Liver (tissue), 3 donors: Measurements from ENCODE around the gene KRT27.

Source experiments
- ATF3 ChIP-seq: IDR thresholded peaks from 2 replicates; pipeline ENCODE4 v1.6.1; 2016; ENCODE audit warnings: antibody characterized with exemption
- CTCF ChIP-seq: fragments of 150-350 bp; IDR thresholded peaks from 2 replicates; pipeline ENCODE4 v1.5.1; 2017; ENCODE audit warnings: improper control_type of control experiment, low read depth, low read length; ENCODE audit not compliant: missing input control
- EGR1 ChIP-seq, 2 donors: IDR thresholded peaks; 2 replicates each; pipeline ENCODE4 v1.6.1; 2016 to 2018; ENCODE audit warnings: antibody characterized with exemption in 2 of 2, low read depth in 2 of 2
- GABPA ChIP-seq, 2 donors: IDR thresholded peaks in 1 of 2; conservative IDR thresholded peaks in 1 of 2; 2 replicates each; pipeline ENCODE4 v1.6.1; 2016; ENCODE audit warnings: antibody characterized with exemption in 2 of 2, mild to moderate bottlenecking in 1 of 2, moderate library complexity in 1 of 2
- HNF4A ChIP-seq, 2 donors: conservative IDR thresholded peaks; 2 replicates each; pipeline ENCODE4 v1.6.1; 2016; ENCODE audit warnings: antibody characterized with exemption in 2 of 2, mild to moderate bottlenecking in 2 of 2
- JUND ChIP-seq, 2 donors: IDR thresholded peaks; 2 replicates each; pipeline ENCODE4 v1.6.1; 2016; ENCODE audit warnings: antibody characterized with exemption in 2 of 2
- MAX ChIP-seq: IDR thresholded peaks from 2 replicates; pipeline ENCODE4 v1.6.1; 2016; ENCODE audit warnings: antibody characterized with exemption
- RAD21 ChIP-seq, 2 donors: IDR thresholded peaks; 2 replicates each; pipeline ENCODE4 v1.6.1; 2016; ENCODE audit warnings: antibody characterized with exemption in 2 of 2, mild to moderate bottlenecking in 2 of 2
- REST ChIP-seq: IDR thresholded peaks from 2 replicates; pipeline ENCODE4 v1.6.1; 2016; ENCODE audit warnings: antibody characterized with exemption, mild to moderate bottlenecking
- SP1 ChIP-seq: IDR thresholded peaks from 2 replicates; pipeline ENCODE4 v1.6.1; 2018; ENCODE audit warnings: antibody characterized with exemption, mild to moderate bottlenecking
- YY1 ChIP-seq: IDR thresholded peaks from 2 replicates; pipeline ENCODE4 v1.6.1; 2016; ENCODE audit warnings: antibody characterized with exemption, mild to moderate bottlenecking
- donor health status: healthy.
- donor health status: healthy.

GRCh38 chr17:40791111-40791510 is 8.8 kb upstream of the KRT27 start:
- TF ChIP-seq CTCF (no peak), JUND (IDR thresholded peaks at IDR 0.05) (no peak), GABPA (IDR thresholded peaks at IDR 0.05 in 1 of 2, conservative IDR thresholded peaks at IDR 0.05 in 1 of 2) (no peak), ATF3 (no peak), HNF4A (conservative IDR thresholded peaks at IDR 0.05) (no peak), EGR1 (IDR thresholded peaks at IDR 0.05; ENCODE audit: low read depth in 2 of 2) (no peak), REST (no peak), RAD21 (IDR thresholded peaks at IDR 0.05) (no peak), YY1 (no peak), SP1 (no peak), MAX (no peak)
